ENCODE data around the gene CCDC141.

GRCh38 chr2:178884440-178884839 is 165.5 kb downstream of the CCDC141 start:
- TF ChIP-seq POLR2AphosphoS5 (IDR thresholded peaks at IDR 0.05) (no peak), CTCF (IDR thresholded peaks at IDR 0.05) (no peak), EP300 (IDR thresholded peaks at IDR 0.05) (no peak)
